Central memory CD4-positive, alpha-beta T cell (primary cell): ENCODE measurements around the gene SLC7A6.
"Not testable (repeated sequence)": the region's sequence is repeated elsewhere in the genome, so short reads cannot be mapped to it uniquely, and the experiment has no call there.

Experiments used
- DNase-seq: peaks from one replicate; pipeline ENCODE4 v3.0.0; 2022

Gene SLC7A6

DNA sequence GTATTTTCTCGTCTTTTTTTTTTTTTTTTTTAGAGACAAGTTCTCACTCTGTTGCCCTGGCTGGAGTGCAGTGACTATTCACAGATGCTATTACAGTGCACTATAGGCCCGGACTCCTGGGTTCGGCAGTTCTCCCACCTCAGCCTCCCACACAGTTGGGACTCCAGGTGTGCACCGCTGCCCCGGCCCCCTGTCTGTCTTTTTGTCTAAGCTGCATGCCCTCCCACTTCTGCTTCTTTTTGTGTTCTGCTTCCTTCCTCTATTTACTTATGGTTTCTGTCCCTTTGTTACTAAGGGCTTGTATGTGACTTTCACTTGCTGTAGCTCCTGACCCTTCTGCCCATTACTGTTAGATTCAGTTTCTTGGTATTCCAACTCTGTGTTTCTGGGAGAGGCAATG lies 20.5 kb downstream of the SLC7A6 start:
- DNase-seq: no peak

DNA sequence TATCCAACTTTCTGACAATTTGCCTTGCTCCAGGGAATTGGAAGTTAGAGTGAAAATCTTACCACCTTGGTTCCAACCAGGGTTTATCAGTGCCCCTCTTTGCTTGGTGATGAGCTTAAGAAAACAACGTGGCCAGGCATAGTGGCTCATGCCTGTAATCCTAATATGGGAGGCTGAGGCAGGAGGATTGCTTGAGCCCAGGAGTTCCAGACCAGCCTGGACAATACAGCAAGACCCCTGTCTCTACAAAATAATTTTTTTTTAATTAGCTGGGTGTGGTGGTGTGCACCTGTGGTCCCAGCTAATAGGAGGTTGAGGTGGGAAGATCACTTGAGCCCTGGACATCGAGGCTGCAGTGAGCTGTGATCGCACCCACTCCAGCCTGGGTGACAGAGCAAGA lies 21.4 kb downstream of the SLC7A6 start:
- DNase-seq: no peak

DNA sequence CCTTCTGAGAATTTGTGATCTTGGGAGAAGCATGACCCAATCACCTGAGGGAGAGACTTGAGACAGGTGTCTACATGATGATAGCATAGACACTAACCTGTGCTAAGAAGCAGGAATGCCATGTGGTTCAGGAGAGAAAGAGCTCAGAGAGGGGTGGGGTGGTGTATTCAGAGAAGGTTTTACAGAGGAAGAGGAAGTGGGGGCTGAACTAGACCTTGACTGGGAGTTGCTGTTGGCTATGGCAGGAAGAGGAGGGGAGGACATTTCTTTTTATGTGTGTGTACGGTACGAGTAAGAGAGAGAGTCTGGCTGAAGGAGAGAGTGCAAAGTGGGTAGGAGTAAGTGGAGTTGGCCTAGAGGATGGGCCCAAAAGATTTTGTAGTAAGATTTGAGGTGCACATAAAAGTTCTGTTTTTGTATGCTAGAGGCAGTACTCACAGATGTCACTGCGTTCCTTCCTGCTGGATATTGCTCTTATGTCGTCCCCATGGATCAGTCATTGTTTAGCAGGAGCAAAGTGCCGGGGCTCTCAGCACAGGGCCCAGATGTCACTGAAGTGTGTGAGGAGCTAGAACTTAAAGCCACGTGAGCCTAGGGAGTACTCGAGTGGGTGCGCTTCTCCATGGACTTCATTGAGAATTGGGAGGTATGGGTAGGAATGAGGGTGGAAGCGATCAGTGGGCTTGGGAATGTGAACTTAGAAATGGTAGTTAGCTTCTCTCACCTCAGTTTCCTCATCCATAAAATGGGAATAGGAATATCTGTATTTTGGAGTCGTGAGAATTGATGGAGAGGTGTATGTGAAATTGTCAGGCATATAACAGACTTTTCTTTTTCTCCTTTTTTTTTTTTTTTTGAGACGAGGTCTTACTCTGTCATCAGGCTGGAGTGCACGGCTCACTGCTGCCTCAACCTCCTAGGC lies 22.1 kb downstream of the SLC7A6 start:
- DNase-seq: peak; percentile 66

DNA sequence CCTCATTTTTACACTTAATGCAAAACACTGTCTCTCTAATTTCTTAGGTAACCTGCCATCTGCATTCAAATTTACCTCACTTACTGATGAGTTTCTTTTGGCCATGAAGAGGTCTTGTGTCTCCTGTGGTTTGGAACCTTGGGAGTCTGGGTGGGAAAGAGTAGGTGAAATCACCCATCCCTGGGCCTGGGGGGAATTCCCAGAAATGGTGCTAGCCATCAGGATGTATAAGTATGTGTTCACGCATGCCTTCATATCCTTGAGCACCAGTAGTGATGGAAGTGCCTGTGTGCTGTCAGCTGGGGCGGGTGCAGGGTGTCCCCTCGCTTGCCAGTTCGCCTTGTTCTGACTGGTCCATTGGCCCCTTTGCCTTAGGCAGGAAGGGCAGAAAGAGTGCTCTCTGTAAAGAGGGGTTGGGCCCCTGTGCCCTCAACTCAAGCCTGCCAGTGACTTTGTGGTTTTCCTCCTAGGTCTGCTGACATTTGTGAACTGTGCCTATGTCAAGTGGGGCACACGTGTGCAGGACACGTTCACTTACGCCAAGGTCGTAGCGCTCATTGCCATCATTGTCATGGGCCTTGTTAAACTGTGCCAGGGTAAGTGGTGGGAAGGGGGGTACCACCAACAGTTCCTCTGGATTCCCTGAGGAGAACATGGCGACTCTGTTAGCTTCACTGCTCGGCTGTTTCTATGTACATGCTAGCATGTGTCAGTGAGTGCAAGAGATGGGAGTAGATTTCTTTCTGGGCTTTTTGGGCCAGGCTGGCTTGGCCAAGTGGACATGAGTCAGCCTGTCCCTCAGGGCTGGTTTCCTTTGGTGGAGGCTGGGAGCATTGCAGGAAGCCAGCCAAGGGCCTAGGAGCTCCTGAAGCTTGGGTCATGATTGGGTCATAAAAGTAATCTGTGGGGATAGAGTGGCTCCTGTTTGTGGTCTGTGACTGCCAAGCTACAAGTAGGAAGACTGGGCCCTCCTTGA lies 23.2 kb downstream of the SLC7A6 start:
- DNase-seq: peak; percentile 67

DNA sequence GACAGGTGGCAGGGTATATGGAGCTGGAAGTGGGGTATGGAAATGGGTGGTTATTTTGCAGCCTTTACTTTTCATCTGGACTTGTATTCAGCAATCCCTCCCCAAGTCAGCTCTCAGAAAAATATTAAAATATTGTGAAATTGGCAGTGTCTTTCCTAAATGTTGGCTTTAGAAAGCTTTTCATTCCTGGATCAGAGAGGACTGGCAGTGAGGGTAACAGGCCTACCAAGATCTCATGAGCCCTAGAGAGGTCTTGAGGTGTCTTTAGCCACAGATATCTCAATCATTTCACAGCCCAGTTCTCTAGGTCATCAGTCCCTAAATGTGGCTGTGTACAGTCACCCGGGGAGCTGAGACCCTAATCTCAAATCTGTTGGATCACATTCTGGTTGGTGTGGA lies 23.9 kb downstream of the SLC7A6 start:
- DNase-seq: no peak

DNA sequence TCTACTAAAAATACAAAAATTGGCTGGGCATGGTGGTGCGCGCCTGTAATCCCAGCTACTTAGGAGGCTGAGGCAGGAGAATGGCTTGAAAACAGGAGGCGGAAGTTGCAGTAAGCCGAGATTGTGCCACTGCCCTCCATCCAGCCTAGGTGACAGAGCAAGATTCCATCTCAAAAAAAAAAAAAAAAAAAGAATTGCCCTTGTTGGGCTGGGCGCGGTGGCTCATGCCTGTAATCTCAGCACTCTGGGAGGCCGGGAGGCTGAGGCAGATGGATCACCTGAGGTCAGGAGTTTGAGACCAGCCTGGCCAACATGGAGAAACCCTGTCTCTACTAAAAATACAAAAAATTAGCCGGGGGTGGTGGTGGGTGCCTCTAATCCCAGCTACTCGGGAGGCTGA lies 24.5 kb downstream of the SLC7A6 start:
- not testable (repeated sequence) for DNase-seq

DNA sequence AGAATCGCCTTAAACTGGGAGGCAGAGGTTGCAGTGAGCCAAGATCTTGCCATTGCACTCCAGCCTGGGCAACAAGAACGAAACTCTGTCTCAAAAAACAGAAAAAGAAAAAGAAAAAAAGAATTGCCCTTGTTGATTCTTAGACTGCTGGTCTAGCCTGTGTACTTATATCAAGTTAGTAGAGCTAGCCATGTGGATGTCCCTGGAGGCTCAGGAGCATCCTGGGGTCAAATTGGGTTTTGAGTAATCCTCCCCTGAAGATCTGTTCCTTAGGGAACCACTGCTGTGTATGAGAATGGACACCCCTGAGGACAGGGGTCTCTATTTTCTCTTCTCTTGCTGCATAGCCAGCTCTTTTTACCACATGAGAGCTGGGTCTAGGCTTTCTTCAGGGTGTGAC lies 24.9 kb downstream of the SLC7A6 start:
- no peak for DNase-seq

DNA sequence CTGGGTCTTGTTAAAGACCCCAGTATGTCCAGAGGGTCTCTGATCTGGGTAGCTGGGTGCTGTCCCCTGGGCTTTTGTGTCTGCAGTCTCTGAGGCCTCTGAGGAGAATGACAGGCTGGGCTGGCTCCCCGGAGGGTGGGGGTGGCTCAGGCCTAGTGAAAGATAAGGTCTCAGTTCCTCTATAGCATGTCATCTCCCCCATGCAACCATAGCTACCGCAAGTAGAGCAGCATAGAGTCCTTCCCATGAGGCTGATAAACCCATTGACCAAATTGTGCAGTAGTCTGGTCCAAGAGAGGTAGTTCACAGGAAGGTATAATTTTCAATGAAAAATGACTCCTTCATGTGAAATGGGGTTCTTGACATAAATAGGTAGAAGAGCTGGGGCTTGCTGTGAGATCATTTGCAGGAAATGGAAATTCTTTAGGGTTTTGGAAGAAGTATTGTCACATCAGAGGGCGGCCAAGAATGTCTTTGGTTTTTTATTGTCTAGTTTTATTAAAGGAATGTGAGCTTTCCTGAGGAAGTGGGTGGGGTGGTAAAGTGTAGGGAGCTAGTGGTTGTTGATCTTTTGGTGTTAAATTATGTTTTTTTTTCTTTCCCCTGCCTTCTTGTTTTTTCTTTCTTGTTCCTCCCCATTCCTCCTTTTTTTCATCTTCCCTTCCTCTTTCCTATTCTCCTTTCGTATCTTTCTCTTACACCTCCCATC lies 25.4 kb downstream of the SLC7A6 start:
- DNase-seq: peak; percentile 54

DNA sequence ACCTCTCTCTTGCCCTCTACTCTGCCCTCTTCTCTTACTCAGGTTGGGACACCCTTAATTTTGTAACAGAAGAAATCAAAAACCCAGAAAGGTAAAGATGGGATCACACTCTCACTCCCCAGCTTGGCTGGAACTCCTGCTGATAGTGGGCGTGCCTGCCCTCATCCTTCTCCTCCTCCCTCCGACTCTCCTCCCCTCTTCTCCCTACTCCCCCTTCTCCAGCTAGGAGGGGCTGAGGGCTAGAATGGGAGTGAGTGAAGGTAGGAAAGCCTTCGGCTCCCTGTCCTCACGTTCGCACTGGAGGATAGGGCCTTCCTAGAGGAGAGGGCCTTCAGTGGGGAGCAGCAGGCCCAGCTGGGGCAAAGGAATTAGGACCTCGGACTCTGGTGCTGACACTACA lies 26.1 kb downstream of the SLC7A6 start:
- no peak for DNase-seq

DNA sequence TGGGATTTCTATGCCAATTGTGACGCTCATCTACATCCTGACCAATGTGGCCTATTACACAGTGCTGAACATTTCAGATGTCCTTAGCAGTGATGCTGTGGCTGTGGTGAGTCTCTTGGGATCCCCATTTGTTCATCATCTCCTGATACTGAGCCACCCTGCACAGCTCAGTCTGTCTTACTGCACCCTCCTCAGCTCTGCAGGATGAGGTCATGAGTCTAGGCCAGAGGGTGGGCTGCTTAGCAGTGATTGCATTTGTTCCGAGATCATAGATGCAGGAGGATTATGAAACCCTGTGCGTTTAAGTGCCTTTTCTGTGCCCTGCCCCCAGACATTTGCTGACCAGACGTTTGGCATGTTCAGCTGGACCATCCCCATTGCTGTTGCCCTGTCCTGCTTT lies 26.9 kb downstream of the SLC7A6 start:
- DNase-seq: no peak

DNA sequence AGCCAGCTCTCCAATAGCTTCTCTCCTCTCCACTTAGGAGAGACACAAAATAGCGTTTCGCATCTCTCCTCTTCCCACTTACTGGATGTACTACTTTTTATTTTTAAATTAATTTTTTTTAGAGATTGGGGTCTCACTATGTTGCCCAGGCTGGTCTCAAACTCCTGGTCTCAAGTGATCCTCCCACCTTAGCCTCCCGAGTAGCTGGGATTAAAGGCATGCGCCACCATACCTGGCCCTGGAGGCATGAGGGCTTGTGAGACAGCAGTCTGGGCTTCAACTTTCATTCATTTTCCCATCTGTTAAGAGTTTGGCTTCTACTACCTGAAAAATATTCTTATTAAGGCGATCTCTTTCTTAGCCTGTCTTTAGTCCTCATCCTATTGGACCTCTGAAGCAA lies 28.1 kb downstream of the SLC7A6 start:
- DNase-seq: no peak

DNA sequence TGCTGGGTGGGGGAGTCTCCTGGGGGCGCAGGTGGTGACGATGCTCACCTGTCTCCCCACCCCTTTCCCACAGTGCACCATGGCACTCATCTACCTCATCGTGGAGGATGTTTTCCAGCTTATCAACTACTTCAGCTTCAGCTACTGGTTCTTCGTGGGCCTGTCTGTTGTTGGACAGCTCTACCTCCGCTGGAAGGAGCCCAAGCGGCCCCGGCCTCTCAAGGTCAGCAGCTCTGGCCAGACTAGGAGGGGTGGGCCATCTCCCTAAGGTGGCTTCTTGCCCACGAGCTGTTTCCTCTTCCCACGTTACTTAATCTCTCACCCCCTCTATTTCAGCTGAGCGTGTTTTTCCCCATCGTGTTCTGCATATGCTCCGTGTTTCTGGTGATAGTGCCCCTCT lies 32.0 kb downstream of the SLC7A6 start:
- no peak for DNase-seq

DNA sequence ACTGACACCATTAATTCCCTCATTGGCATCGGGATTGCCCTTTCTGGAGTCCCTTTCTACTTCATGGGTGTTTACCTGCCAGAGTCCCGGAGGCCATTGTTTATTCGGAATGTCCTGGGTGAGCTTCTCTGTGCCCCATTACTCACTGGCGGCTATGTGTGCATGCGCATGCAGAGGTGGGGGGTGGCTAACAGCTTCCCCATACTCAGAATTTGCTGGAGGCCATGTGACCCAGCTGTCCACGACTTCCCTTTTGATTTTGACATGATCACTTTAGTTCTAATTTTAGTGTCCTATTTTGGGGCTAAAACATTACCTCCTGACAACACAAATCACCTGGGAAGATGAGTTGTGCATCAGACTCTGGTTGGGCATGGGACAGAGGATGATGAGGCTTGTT lies 32.4 kb downstream of the SLC7A6 start:
- no peak for DNase-seq

DNA sequence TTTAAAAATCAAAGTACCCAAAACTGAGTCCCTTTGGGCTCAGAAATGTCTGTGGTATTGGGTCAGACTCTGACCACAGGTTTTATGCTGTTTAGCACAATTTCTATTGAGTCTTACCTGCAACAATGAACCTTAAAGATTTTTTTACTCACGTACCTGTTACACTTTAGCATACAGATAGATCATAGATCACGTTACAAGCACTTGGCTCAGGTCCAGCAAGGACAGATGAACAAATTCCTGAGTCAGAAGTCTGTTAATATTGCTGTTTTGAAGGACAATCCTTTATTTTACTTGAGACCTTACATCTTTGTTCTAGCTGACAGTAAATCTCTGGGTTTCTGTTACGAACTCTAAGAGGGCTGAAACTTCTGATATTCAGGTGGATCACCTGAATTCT lies 33.6 kb downstream of the SLC7A6 start:
- DNase-seq: no peak

DNA sequence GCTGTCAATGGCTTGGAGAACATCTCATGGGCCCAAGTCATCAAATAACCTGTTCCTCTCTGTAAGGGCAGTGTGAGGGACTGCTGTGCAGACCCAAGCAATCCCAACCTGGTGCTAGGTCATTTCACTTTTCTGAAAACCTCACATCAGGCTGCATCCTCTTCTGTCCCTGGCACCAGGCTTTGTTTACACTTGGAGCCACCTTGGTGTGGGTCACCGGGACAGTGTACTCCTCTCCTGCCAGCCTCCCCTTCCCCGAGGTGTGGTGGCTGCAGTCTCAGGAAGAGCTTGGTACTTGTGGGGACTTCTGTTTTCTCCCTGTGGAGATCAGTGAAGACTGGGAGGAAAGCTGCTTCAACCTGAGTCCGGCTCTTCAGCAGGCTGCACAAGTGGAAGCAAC lies 34.0 kb downstream of the SLC7A6 start:
- no peak for DNase-seq

DNA sequence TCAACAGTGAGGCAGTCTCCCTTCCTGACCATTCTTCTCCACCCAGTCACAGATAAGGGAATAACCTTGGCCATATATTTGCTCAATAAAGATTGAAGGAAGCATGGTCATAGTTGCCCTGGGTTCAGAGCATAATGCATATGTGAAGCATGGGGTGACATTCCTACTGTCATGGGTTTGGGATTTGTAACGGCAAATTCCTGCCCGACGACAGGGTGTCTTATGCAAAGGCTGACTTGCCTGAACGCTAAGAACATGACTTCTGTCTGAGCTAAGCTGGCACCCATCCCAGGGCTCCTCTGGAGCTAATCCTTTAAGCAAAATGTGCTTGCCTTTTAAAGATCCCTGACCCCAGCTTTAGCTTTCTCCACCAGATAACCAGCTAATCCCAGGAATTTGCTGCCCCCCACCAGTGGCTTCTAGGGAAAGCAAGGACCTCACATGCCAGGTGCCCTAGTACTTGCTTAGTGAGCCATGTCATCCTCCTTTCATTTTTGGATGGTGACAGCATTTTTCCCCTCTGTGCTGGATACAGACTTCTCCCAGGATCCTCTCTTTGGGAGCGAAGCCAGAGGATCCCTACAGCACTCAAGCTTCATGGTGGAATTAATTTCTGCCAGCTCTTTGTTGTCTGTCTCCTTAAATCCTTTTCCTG lies 34.7 kb downstream of the SLC7A6 start:
- no peak for DNase-seq

DNA sequence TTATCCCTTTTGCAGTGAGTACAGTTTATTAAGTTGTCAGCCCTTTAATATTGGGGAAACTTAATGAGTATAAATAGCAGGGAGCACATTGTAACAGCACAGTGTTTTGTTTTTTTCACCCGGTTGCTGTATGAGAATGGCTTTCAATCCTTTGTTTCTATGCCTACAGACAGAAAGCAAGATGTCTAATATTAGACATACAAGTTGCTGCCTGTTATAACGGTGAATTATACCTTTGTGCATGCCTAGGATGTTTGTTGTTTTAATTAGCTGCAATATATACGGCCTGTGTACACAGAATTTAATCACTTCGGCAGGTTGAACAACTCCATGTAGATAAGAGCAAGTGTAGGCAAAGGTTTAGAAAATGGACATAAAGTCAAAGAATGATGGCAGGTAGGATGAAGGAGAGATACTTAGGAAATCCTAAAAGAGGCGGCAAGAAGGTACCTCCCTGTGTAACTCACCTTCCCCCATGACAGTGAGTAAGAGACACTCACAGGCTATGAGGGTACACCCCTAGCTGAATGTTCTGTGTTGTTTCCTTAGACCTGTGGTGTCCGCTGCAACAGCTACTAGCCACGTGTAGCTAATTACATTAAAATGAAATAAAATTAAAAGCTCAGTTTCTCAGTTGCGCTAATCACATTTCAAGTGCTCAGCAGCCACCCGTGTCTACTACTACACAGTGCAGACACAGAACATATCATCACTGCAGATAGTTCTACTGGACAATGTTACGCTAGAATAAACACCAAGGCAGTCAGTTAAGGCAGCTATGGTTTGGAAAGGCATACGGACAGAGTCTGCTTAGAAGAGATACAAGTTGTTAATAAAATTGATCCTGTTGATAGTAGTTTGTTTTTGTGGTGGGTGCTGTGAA lies 35.5 kb downstream of the SLC7A6 start:
- DNase-seq: no peak

DNA sequence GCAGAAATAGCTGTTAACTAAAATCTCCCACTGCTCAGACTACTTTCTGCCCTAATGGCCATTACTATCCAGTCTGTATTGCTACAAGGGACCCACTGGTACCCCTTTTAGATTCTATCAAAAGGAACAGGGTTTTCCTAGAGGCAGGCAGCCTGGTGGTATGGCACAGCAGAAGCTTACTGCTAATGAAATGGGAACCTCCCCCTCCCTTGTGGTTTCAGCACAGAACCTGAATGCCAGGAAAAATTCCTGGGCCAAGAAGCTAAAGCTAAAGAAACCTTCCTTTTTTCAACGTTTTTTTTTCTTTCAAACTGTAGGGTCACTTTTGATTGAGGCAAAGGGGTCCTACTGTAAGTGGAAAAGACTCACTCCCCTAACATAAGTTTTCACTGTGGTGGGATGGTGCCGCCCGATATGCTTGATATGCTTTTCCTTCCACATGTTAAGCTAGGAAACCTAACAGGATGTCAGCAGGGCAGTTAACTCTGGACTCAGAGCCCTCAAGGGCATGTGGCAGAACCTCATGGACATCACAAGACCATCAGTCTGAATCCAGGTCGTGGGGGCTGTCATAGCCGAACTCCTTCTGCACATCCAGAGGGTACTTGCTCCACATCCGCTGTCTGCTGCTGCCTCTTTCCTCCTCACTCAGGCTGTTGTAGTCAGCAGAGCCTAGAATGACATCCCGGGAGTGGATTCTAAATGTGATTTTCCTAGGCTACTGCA lies 36.6 kb downstream of the SLC7A6 start:
- no peak for DNase-seq

DNA sequence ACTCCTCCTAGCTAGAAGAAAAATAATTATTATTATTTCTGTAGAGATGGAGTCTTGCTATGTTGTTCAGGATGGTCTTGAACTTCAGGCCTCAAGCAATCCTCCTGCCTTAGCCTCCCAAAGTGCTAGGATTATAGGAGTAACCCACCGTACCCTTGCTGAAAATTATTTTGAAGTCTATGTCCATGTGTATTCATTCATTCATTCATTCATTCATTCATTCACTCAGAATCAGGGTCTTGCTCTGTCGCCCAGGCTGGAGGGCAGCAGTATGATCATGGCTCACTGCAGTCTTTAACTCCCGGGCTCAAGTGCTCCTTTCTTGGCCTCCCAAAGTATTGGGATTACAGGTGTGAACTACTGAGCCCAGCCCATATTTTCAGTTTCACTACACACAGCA lies 42.3 kb downstream of the SLC7A6 start:
- no peak for DNase-seq

DNA sequence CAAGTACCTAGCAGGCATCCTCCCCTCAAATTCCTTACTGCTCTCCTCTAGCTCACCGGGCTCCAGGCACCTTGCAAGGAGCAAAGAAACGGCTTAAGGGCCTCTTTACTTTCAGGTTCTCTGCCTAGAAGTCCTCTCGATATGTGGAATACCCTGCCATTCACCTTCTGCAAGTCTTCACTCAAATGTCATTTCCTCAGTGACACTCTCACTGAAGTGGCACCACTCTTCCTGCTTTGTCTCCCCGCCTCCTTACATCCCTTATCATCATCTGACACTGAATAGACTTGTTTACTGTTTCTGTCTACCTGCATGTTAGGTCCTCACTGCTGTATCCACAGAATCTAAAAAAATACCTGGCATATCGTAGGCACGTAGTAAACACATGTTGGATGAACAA lies 45.5 kb downstream of the SLC7A6 start:
- DNase-seq: peak; percentile 32

DNA sequence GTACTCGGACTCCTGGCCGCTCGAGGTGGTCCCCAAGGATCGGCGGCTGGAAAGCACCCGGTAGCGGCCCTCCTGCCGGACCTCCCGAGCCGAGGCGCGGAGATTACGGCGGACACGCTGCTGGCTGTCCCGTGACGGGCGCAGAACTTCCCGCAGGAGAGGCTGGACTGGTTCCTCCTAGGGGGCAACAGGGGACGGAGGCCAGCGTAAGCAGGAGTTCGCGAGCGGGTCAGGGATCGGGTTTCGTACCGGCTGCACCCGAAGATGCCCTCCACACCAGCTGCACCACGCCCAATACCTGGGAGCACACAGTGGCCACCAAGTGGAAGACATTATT lies 46.1 kb downstream of the SLC7A6 start:
- no peak for DNase-seq
